Ishikawa (cell line): ENCODE data around the gene RNF213.

ENCODE experiments used
- CEBPB ChIP-seq: IDR thresholded peaks from 2 replicates; pipeline ENCODE4 v1.6.1; 2012
- CREB1 ChIP-seq: IDR thresholded peaks from 2 replicates; pipeline ENCODE4 v1.6.1; 2012; ENCODE audit warnings: low read depth
- EGR1 ChIP-seq: IDR thresholded peaks from 2 replicates; pipeline ENCODE4 v1.6.1; 2012
- EP300 ChIP-seq: IDR thresholded peaks from 2 replicates; pipeline ENCODE4 v1.6.1; 2012; ENCODE audit warnings: borderline replicate concordance
- FOXM1 ChIP-seq: IDR thresholded peaks from 2 replicates; pipeline ENCODE4 v1.6.1; 2012; ENCODE audit warnings: low read depth, borderline replicate concordance
- MAX ChIP-seq: IDR thresholded peaks from 2 replicates; pipeline ENCODE4 v1.6.1; 2012
- NFIC ChIP-seq: IDR thresholded peaks from 2 replicates; pipeline ENCODE4 v1.6.1; 2012
- RAD21 ChIP-seq: IDR thresholded peaks from 2 replicates; pipeline ENCODE4 v1.6.1; 2012; ENCODE audit warnings: low read depth
- REST ChIP-seq: IDR thresholded peaks from 2 replicates; pipeline ENCODE4 v1.6.1; 2012; ENCODE audit warnings: low read depth, mild to moderate bottlenecking
- TAF1 ChIP-seq: IDR thresholded peaks from 2 replicates; pipeline ENCODE4 v1.6.1; 2012; ENCODE audit warnings: low read depth, mild to moderate bottlenecking
- TCF12 ChIP-seq: IDR thresholded peaks from 2 replicates; pipeline ENCODE4 v1.6.1; 2012; ENCODE audit warnings: low read depth
- TEAD4 ChIP-seq: IDR thresholded peaks from 2 replicates; pipeline ENCODE4 v1.6.1; 2012
- USF1 ChIP-seq: IDR thresholded peaks from 2 replicates; pipeline ENCODE4 v1.6.1; 2012
- YY1 ChIP-seq: IDR thresholded peaks from 2 replicates; pipeline ENCODE4 v1.6.1; 2012; ENCODE audit warnings: low read depth
- ZBTB7A ChIP-seq: IDR thresholded peaks from 2 replicates; pipeline ENCODE4 v1.6.1; 2012; ENCODE audit warnings: low read depth

The RNF213 gene

GRCh38 chr17:80428363-80428762 lies 167.7 kb downstream of the RNF213 start:
- TF ChIP-seq FOXM1 (no peak), REST (no peak), RAD21 (no peak), CEBPB (no peak), EGR1 (no peak), EP300 (no peak), TCF12 (no peak), TEAD4 (no peak), NFIC (no peak), CREB1 (no peak)

GRCh38 chr17:80428796-80429195 lies 168.1 kb downstream of the RNF213 start:
- TF ChIP-seq REST: no peak
- no peak for TF ChIP-seq YY1
- no peak for TF ChIP-seq USF1
- no peak for TF ChIP-seq TAF1
- TF ChIP-seq EP300: no peak
- no peak for TF ChIP-seq TCF12
- no peak for TF ChIP-seq NFIC
- TF ChIP-seq ZBTB7A: no peak
- no peak for TF ChIP-seq FOXM1
- TF ChIP-seq TEAD4: no peak
- TF ChIP-seq MAX: no peak
- TF ChIP-seq CREB1: no peak
- no peak for TF ChIP-seq EGR1
- no peak for TF ChIP-seq RAD21
- TF ChIP-seq CEBPB: no peak

- TF ChIP-seq TEAD4 (no peak), TAF1 (no peak), CEBPB (no peak), YY1 (no peak), TCF12 (no peak), NFIC (no peak), REST (no peak), EGR1 (no peak), CREB1 (no peak), EP300 (no peak), ZBTB7A (no peak), RAD21 (no peak), FOXM1 (no peak), MAX (no peak), USF1 (no peak)
Observed at GRCh38 chr17:80429356-80430275, 169.0 kb downstream of the RNF213 start.

- no peak for TF ChIP-seq TCF12
Observed at GRCh38 chr17:80430446-80431245, 170.0 kb downstream of the RNF213 start.
